GM23338 (cell line): ENCODE results near the gene KDM7A. TPM values are rescaled to one million over a fixed set of nuclear protein-coding genes. Genes with fewer than 3 reads are reported as not detected.

Experiments
- ATAC-seq: fragments of 200-7000 bp; cut with Tn5 transposase; 3 replicates; pipeline ENCODE4 v1.9.1; 2020
- DNase-seq: peaks from one replicate; pipeline ENCODE4 v3.0.0-alpha.2; 2015; ENCODE audit warnings: low spot score
- H2AFZ ChIP-seq: fragments of 200-600 bp; sonication (generic); 2 replicates; pipeline ENCODE4 v1.8.0; 2016; ENCODE audit warnings: antibody characterized with exemption, mild to moderate bottlenecking, moderate library complexity
- H3F3A ChIP-seq: fragments of 200-600 bp; sonication (generic); replicated peaks from 2 replicates; pipeline ENCODE4 v1.8.0; 2017; ENCODE audit warnings: antibody characterized with exemption, mixed run types, low read depth
- H3K27ac ChIP-seq: fragments of 200-600 bp; sonication (generic); 2 replicates; pipeline ENCODE4 v1.6.1; 2016; ENCODE audit warnings: low read depth
- H3K27me3 ChIP-seq: fragments of 200-600 bp; sonication (generic); 2 replicates; pipeline ENCODE4 v1.8.0; 2016; ENCODE audit warnings: mild to moderate bottlenecking, mixed run types, moderate library complexity; ENCODE audit not compliant: insufficient read depth
- H3K36me3 ChIP-seq: fragments of 200-600 bp; sonication (generic); 2 replicates; pipeline ENCODE4 v1.8.0; 2016; ENCODE audit warnings: mild to moderate bottlenecking; ENCODE audit not compliant: insufficient read depth
- H3K4me1 ChIP-seq: fragments of 200-600 bp; sonication (generic); 2 replicates; pipeline ENCODE4 v1.8.0; 2016; ENCODE audit warnings: mild to moderate bottlenecking, moderate library complexity; ENCODE audit not compliant: insufficient read depth
- H3K4me2 ChIP-seq: fragments of 200-600 bp; sonication (generic); 2 replicates; pipeline ENCODE4 v1.7.1; 2017; ENCODE audit warnings: mixed run types
- H3K4me3 ChIP-seq: fragments of 200-600 bp; sonication (generic); 2 replicates; pipeline ENCODE4 v1.6.1; 2016; ENCODE audit warnings: mixed run types
- H3K79me2 ChIP-seq: fragments of 200-600 bp; sonication (generic); replicated peaks from 2 replicates; pipeline ENCODE4 v1.8.0; 2017; ENCODE audit warnings: mild to moderate bottlenecking; ENCODE audit not compliant: insufficient read depth
- H3K9me2 ChIP-seq: fragments of 200-600 bp; sonication (generic); 2 replicates; pipeline ENCODE4 v1.8.0; 2017; ENCODE audit not compliant: insufficient read depth
- H4K20me1 ChIP-seq: fragments of 200-600 bp; sonication (generic); replicated peaks from 2 replicates; pipeline ENCODE4 v1.8.0; 2017; ENCODE audit warnings: mild to moderate bottlenecking; ENCODE audit not compliant: insufficient read depth
- H3K27ac Mint-ChIP-seq: 2 replicates; pipeline ENCODE4 v1.8.0; 2020; ENCODE audit warnings: inconsistent platforms, mild to moderate bottlenecking, moderate library complexity, mixed read lengths
- H3K27me3 Mint-ChIP-seq: 3 replicates; pipeline ENCODE4 v1.8.0; 2022; ENCODE audit warnings: low read depth, mild to moderate bottlenecking, moderate library complexity, mixed read lengths, inconsistent platforms; ENCODE audit not compliant: insufficient read depth, poor library complexity
- H3K36me3 Mint-ChIP-seq: 3 replicates; pipeline ENCODE4 v1.8.0; 2021; ENCODE audit warnings: low read depth, mild to moderate bottlenecking, inconsistent platforms, moderate library complexity, mixed read lengths
- H3K4me1 Mint-ChIP-seq: 3 replicates; pipeline ENCODE4 v1.8.0; 2020; ENCODE audit warnings: mild to moderate bottlenecking, inconsistent platforms, mixed read lengths
- H3K4me3 Mint-ChIP-seq: 3 replicates; pipeline ENCODE4 v1.8.0; 2021; ENCODE audit warnings: moderate library complexity, mild to moderate bottlenecking, inconsistent platforms, mixed read lengths
- H3K9me3 Mint-ChIP-seq: 3 replicates; pipeline ENCODE4 v1.8.0; 2020; ENCODE audit warnings: moderate library complexity, mild to moderate bottlenecking, inconsistent platforms, mixed read lengths
- CREB1 ChIP-seq: fragments of 250-450 bp; sonication (Bioruptor Pico); IDR thresholded peaks from 2 replicates; pipeline ENCODE4 v1.5.0; 2020; ENCODE audit warnings: low read depth, mild to moderate bottlenecking, moderate library complexity
- CTCF ChIP-seq, 2 experiments: fragments of 200-600 bp in 1 of 2; sonication (generic) in 1 of 2; conservative IDR thresholded peaks; 2 replicates each; pipeline versions ENCODE4 v1.5.1 to v1.6.1; 2016 to 2017; ENCODE audit warnings: antibody characterized with exemption in 2 of 2, low read depth in 2 of 2, mild to moderate bottlenecking in 2 of 2, moderate library complexity in 1 of 2
- EZH2 ChIP-seq: fragments of 200-600 bp; sonication (generic); IDR thresholded peaks from one replicate; pipeline ENCODE4 v1.8.0; 2017; ENCODE audit warnings: antibody characterized with exemption, mild to moderate bottlenecking, low read depth; ENCODE audit not compliant: unreplicated experiment
- EZH2phosphoT487 ChIP-seq: fragments of 200-600 bp; sonication (generic); IDR thresholded peaks from one replicate; pipeline ENCODE4 v1.8.1; 2018; ENCODE audit warnings: antibody characterized with exemption; ENCODE audit not compliant: unreplicated experiment
- JUNB ChIP-seq: IDR thresholded peaks from one replicate; pipeline ENCODE4 v1.6.1; 2016; ENCODE audit warnings: antibody characterized with exemption; ENCODE audit not compliant: unreplicated experiment
- NANOG ChIP-seq: IDR thresholded peaks from 2 replicates; pipeline ENCODE4 v1.6.1; 2016; ENCODE audit warnings: antibody characterized with exemption, borderline replicate concordance
- POLR2AphosphoS5 ChIP-seq: IDR thresholded peaks from 2 replicates; pipeline ENCODE4 v1.6.1; 2016; ENCODE audit warnings: antibody characterized with exemption, low read depth
- REST ChIP-seq: IDR thresholded peaks from one replicate; pipeline ENCODE4 v1.6.1; 2018; ENCODE audit warnings: antibody characterized with exemption; ENCODE audit not compliant: unreplicated experiment
- STAT1 ChIP-seq: IDR thresholded peaks from one replicate; pipeline ENCODE4 v1.6.1; 2016; ENCODE audit warnings: antibody characterized with exemption; ENCODE audit not compliant: unreplicated experiment
- ZNF114 ChIP-seq: fragments of 250-450 bp; sonication (Bioruptor Pico); IDR thresholded peaks from 2 replicates; pipeline ENCODE4 v1.5.0; 2020; ENCODE audit warnings: mild to moderate bottlenecking, moderate library complexity
- ZNF331 ChIP-seq: fragments of 250-450 bp; sonication (Bioruptor Pico); IDR thresholded peaks from 2 replicates; pipeline ENCODE4 v1.5.0; 2020; ENCODE audit warnings: low read depth, mild to moderate bottlenecking, moderate library complexity
- polyA plus RNA-seq: library from polyadenylated mRNA; unstranded; fragments of >200 nt; fragmentation: Nextera tagmentation; extraction: Ambion mirVana; gene quantifications from 2 replicates; pipeline ENCODE4 v1.2.1, GENCODE V29; 2016
- total RNA-seq: library from RNA; depleted of rRNA; stranded (reverse); fragments of >200 nt; shearing (Covaris generic); gene quantifications from 2 replicates; pipeline ENCODE4 v1.2.3, GENCODE V29; 2014
- TF ChIP-seq, protein P1 (sequence below): IDR thresholded peaks from 2 replicates; pipeline ENCODE4 v1.6.1; 2016; ENCODE audit warnings: antibody characterized with exemption
- TF ChIP-seq, protein P2 (sequence below): fragments of 250-450 bp; sonication (Bioruptor Pico); IDR thresholded peaks from 2 replicates; pipeline ENCODE4 v1.5.0; 2020; ENCODE audit warnings: mild to moderate bottlenecking, moderate library complexity

The KDM7A gene
- total and polyA plus RNA-seq, 2 experiments from 2014 or later, result 2.3 to 10.8 TPM

- H3K27ac Mint-ChIP-seq, result no peak overlapping the region
- Histone ChIP-seq H3K27me3 (no peaks in the 10 kb centered on the region), H3K79me2 (no peaks in the 10 kb centered on the region), H3K27ac (no peak overlapping the region), H2AFZ (no peak overlapping the region), H3K4me3 (no peak overlapping the region), H3K4me1 (no peaks in the 10 kb centered on the region), H3K4me2 (no peak overlapping the region), H3K9me2 (no peaks in the 10 kb centered on the region), H3F3A (no peaks in the 10 kb centered on the region), H4K20me1 (no peaks in the 10 kb centered on the region), H3K36me3 (no peaks in the 10 kb centered on the region)
- no peaks in the 10 kb centered on the region for H3K27me3 Mint-ChIP-seq
- no peak for TF ChIP-seq NANOG
- TF ChIP-seq STAT1, result no peak
- TF ChIP-seq REST, result no peak
- TF ChIP-seq, protein P1, sequence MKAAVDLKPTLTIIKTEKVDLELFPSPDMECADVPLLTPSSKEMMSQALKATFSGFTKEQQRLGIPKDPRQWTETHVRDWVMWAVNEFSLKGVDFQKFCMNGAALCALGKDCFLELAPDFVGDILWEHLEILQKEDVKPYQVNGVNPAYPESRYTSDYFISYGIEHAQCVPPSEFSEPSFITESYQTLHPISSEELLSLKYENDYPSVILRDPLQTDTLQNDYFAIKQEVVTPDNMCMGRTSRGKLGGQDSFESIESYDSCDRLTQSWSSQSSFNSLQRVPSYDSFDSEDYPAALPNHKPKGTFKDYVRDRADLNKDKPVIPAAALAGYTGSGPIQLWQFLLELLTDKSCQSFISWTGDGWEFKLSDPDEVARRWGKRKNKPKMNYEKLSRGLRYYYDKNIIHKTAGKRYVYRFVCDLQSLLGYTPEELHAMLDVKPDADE, result no peak
- TF ChIP-seq JUNB, result no peak
- no peak for TF ChIP-seq CREB1 (CRISPR knock-in tag)
- no peak for TF ChIP-seq CTCF (conservative IDR thresholded peaks at IDR 0.05; ENCODE audit: low read depth in 2 of 2)
- TF ChIP-seq ZNF114 (CRISPR knock-in tag), result no peak
- no peak for TF ChIP-seq POLR2AphosphoS5
- TF ChIP-seq EZH2, result no peak
- no peak for TF ChIP-seq ZNF331 (CRISPR knock-in tag)
- TF ChIP-seq EZH2phosphoT487, result no peak
- TF ChIP-seq, protein P2, sequence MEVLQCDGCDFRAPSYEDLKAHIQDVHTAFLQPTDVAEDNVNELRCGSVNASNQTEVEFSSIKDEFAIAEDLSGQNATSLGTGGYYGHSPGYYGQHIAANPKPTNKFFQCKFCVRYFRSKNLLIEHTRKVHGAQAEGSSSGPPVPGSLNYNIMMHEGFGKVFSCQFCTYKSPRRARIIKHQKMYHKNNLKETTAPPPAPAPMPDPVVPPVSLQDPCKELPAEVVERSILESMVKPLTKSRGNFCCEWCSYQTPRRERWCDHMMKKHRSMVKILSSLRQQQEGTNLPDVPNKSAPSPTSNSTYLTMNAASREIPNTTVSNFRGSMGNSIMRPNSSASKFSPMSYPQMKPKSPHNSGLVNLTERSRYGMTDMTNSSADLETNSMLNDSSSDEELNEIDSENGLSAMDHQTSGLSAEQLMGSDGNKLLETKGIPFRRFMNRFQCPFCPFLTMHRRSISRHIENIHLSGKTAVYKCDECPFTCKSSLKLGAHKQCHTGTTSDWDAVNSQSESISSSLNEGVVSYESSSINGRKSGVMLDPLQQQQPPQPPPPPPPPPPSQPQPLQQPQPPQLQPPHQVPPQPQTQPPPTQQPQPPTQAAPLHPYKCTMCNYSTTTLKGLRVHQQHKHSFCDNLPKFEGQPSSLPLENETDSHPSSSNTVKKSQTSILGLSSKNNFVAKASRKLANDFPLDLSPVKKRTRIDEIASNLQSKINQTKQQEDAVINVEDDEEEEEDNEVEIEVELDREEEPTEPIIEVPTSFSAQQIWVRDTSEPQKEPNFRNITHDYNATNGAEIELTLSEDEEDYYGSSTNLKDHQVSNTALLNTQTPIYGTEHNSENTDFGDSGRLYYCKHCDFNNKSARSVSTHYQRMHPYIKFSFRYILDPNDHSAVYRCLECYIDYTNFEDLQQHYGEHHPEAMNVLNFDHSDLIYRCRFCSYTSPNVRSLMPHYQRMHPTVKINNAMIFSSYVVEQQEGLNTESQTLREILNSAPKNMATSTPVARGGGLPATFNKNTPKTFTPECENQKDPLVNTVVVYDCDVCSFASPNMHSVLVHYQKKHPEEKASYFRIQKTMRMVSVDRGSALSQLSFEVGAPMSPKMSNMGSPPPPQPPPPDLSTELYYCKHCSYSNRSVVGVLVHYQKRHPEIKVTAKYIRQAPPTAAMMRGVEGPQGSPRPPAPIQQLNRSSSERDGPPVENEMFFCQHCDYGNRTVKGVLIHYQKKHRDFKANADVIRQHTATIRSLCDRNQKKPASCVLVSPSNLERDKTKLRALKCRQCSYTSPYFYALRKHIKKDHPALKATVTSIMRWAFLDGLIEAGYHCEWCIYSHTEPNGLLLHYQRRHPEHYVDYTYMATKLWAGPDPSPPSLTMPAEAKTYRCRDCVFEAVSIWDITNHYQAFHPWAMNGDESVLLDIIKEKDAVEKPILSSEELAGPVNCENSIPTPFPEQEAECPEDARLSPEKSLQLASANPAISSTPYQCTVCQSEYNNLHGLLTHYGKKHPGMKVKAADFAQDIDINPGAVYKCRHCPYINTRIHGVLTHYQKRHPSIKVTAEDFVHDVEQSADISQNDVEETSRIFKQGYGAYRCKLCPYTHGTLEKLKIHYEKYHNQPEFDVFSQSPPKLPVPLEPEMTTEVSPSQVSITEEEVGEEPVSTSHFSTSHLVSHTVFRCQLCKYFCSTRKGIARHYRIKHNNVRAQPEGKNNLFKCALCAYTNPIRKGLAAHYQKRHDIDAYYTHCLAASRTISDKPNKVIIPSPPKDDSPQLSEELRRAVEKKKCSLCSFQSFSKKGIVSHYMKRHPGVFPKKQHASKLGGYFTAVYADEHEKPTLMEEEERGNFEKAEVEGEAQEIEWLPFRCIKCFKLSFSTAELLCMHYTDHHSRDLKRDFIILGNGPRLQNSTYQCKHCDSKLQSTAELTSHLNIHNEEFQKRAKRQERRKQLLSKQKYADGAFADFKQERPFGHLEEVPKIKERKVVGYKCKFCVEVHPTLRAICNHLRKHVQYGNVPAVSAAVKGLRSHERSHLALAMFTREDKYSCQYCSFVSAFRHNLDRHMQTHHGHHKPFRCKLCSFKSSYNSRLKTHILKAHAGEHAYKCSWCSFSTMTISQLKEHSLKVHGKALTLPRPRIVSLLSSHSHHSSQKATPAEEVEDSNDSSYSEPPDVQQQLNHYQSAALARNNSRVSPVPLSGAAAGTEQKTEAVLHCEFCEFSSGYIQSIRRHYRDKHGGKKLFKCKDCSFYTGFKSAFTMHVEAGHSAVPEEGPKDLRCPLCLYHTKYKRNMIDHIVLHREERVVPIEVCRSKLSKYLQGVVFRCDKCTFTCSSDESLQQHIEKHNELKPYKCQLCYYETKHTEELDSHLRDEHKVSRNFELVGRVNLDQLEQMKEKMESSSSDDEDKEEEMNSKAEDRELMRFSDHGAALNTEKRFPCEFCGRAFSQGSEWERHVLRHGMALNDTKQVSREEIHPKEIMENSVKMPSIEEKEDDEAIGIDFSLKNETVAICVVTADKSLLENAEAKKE (CRISPR knock-in tag), result no peak
- H3K36me3 Mint-ChIP-seq, result peaks cover 11% of the 10 kb centered on the region; the same call in 2 of the 3 replicates
- ATAC-seq (no peak), DNase-seq (no peak)
- H3K4me3 Mint-ChIP-seq, result no peak overlapping the region
- no peaks in the 10 kb centered on the region for H3K4me1 Mint-ChIP-seq
- H3K9me3 Mint-ChIP-seq, result no peaks in the 10 kb centered on the region
These were observed 141.2 kb downstream of the KDM7A start for GRCh38 chr7:140035400-140036223.
